ENCODE results near the gene MCRS1.
"Not testable (repeated sequence)": the region's sequence is repeated elsewhere in the genome, so short reads cannot be mapped to it uniquely, and the experiment has no call there.

Gene MCRS1

DNA sequence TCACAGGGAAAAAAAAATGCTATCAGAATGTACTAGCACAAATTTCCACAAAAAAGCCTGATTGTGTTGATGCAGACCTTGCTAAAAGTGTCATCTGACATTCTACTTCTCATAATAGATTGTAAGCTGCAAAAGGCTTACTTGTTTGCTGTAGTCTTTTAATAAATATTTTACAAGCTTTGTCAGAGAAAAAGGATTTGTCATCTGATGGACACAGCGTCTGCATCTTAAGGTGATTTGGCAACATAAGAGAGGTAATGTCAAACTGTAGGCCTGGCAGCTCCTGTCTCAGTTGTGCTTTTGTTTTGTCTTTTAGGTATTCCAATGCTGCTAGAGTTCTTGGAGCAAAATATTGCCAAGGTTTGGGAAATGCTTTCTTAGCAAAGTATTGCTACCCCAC is 55.4 kb downstream of the MCRS1 start:
- DNase-seq: no peak

DNA sequence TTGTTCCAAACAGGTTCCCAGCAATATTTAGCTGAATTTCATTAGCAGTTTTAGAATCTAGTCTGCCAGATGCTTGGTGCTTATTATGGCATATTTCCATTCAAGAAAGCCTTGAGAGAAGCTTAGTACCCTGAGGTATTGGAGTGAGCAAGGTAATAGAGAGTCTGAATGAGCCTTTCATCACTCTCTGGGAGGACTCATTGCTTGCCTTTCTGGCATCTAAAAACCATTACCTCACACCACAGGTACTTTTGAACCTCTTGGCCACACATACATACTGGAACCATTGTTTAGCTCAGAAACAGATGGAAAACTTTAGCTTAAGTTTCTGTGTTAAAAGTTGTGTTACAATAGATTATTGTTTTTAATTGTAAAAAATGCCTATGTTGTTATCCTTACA is 56.5 kb downstream of the MCRS1 start:
- DNase-seq: no peak

DNA sequence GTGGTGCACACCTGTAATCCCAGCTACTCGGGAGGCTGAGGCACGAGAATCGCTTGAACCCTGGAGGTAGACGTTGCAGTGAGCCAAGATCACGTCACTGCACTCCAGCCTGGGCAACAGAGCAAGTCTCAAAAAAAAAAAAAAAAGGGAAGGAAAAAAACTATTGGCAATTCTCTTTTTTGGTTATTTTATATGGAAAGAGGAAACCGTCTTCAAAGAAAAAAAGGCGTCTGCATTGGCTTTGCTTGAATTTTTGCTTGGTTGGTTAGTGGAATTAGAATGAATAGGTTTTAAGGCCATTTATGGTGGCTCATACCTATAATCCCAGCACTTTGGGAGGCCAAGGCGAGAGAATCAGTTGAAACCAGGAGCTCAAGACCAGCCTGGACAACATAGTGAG is 58.3 kb downstream of the MCRS1 start:
- DNase-seq: not testable (repeated sequence)

Measured in left hindlimb (tissue), 1 donor.